A172 (cell line): Measurements from ENCODE around the gene PDLIM7. TPM values are rescaled to one million over a fixed set of nuclear protein-coding genes. Genes with fewer than 3 reads are reported as not detected.
A peak's percentile ranks its signal among the peaks of the same experiment; 100 is the strongest.
"Not testable (repeated sequence)": the region's sequence is repeated elsewhere in the genome, so short reads cannot be mapped to it uniquely, and the experiment has no call there.

Experiments
- DNase-seq: peaks from one replicate; pipeline ENCODE4 v3.0.0-alpha.2; 2015; ENCODE audit warnings: low spot score
- total RNA-seq: library from RNA; depleted of rRNA; stranded (reverse); fragments of >200 nt; shearing (Covaris generic); gene quantifications from 2 replicates; pipeline ENCODE4 v1.2.3, GENCODE V29; 2014; rRNA removed

PDLIM7 gene
- 189 and 215 TPM in 2 replicates for total RNA-seq

GRCh38 chr5:177497292-177498012, at the start of gene PDLIM7:
TSS of gene PDLIM7 (minus strand) at chr5:177497604. CDS start at chr5:177496512, 1,092 bp downstream.
- peak; percentile 93 for DNase-seq

GRCh38 chr5:177546258-177546741, 48.9 kb upstream of the PDLIM7 start:
- DNase-seq: peak; percentile 94

GRCh38 chr5:177545487-177546257, 48.3 kb upstream of the PDLIM7 start:
- DNase-seq: no peak

- DNase-seq: no peak
Observed at GRCh38 chr5:177542816-177543465, 45.5 kb upstream of the PDLIM7 start.

DNA sequence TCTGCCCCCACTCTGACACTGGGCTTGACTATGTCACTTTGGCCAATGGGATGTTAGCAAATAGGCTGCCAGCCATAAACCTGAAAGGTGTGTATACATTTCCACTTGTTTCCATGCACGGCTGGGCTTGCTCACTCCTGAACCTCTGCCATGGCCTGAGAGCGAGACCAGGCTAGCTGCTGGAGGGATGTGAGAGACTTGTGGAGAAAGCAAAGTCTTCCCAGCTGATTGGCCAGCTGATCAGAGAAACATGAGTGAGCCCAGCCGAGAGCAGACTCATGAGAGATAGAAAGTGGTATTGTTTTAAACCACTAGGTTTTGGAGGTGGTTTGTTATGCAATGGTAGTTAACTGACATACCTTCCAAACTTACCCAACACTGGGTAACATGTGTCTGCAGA, 43.0 kb upstream of the PDLIM7 start:
- DNase-seq: no peak

DNA sequence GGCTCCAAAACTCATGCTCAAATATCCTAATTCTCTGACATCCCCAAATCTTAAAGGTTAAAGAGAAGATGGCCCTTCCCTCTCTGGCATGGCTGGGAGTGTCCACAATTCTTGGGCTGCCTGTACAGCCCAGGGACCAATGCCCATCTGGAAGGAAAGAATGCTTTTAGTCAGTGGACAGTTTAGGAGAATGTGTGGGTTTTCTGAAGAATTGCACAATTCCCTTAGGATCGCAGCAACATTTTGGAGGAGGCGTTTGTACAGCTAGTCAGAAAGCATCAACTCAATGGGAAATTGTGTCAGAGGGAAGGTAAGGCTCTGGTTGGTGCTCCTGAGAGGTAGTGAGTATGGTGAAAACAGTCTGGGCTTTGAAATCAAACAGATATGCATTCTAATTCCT, 42.0 kb upstream of the PDLIM7 start:
- no peak for DNase-seq

GRCh38 chr5:177538876-177539275, 41.5 kb upstream of the PDLIM7 start:
- DNase-seq: no peak

- DNase-seq: peak; percentile 94
Observed at GRCh38 chr5:177537389-177538361, 40.3 kb upstream of the PDLIM7 start.

DNA sequence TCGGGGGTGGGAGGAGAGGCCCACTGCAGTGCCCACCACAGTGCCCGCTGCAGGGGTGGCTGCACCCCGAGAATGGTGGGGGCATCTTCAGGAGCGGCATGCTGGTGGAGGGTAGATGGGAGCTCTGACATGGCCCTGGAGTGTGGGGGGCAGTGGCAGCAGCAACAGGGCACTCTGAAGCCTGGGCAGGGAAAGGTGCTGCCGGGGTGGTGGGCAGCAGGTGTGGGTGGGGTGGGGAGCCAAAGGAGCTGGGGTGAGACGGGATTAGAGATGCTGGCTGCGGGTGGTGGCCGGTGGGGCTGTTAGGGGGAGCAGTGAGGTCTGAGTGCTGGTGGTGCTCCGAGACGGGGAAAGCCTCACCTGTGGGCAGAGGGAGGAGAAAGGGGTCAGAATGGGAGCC, 39.0 kb upstream of the PDLIM7 start:
- no peak for DNase-seq

DNA sequence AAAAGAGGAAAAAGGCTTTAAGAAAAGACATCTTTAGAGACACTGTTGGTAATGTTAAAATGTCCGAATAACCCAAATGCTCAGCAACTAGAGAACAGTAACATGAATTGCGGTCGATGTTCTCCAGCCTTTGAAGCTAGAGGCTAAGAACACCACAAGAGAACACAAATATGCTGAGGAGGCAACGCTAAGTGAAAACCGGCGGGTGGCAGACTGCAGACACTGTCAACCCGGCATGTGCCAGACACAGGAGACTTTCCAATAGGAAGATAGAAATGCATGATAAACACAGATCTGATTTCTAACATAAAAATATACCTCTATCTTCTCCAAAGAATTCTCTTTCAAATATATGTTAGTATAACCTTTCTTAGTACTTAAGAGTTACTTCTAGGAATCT, 37.7 kb upstream of the PDLIM7 start:
- DNase-seq: no peak

GRCh38 chr5:177534433-177534832, 37.0 kb upstream of the PDLIM7 start:
- not testable (repeated sequence) for DNase-seq

GRCh38 chr5:177531209-177531940, 34.0 kb upstream of the PDLIM7 start:
- no peak for DNase-seq

DNA sequence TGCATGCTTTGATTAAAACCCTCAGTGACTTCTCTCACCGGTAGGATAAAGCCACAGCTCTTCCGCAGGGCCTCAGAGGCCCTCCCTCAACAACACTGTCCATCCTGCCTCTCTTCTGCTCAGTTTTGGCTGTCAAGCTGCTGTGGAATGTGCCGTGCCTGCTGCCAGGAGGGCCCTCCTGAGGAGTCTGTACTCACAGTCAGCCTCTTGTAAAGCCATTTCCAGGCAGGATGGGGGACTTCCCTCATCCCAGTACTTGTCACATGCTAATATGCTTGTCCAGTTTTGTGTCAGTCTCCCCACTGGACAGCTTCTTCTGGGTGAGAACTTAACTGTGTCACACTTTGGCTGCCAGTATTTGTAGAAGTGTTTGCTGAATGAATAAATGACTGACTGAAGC, 33.2 kb upstream of the PDLIM7 start:
- DNase-seq: no peak

DNA sequence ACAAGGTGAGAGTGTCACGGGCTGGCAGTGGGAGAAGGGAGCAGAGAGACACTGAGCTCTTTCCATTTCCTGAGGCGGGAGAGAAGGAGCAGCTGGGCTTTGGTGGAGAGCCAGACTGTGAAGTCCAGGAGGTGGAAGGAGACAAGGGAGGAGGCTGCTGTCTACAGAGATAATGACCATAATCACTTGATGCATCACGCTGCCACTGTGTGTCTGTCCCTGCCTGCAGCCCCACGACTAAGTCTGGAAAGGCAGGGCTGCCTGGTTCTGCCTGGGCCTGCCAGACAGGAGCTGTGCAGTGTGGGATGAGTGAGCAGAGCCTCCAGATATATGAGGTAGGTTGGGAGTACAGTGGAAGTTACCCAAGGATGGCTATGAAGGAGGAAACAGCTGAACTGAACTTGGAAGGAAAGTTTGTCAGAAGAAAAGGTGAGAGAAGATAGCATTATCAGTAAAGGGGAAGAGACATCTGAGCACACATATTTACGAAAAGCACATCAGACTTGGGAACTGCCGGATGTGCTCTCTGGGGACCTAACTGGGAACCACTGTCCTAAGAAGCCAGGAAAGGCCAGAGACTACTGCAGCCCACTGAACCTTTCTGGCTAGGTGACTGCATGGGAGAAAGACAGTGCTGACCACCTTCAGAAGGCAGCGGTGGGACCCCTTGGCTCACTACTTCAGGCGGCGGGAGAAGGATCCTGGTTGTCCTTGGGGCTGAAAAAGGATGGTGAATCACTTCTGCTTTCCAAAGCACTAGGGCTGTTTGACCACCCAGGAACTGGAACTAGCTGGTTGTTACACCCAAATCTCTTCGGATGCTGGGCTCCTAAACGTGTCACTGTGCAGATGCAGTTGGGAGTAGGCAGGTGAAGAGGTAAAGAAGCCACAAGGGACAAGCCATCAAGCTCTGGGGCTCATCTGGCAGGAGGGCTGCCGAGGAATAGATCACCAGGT, 32.1 kb upstream of the PDLIM7 start:
- no peak for DNase-seq

DNA sequence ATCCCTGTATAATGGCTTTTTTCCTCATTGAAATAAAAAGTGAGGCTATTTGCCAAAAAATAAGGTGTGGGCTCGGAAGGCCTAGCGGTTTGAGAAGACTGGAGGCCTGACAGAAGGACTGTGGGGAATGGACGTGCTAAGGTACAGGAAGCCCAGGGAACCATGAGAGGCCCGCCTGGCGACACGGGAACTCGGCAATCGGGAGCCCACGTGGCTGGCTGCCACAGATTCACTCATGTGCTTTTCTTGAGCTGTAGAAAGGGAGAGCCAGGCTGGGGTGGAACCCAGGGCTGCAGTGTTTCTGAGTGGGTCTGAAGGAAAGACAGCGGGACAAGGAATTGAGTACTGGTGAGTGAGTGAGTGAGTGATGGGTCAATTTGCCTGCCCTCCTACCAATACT, 31.2 kb upstream of the PDLIM7 start:
- no peak for DNase-seq

DNA sequence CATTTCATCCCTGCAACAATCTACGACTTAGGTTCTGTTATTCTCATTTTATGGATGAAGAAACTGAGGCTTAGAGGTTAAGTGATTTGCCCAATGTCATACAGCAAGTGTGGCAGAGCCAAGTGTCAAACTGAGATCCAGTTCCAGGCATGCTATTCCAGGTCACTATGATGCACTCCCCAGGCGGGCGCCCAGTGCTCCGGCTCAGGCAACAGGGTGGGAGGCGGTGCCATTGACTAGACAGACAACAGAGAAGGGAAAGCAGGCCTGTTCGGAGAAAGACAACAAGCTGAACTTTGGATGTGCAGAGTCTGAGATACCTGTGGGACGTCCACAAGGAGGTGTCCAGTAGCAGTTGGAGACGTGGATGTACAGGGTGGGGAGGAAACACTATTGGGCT, 30.2 kb upstream of the PDLIM7 start:
- no peak for DNase-seq

DNA sequence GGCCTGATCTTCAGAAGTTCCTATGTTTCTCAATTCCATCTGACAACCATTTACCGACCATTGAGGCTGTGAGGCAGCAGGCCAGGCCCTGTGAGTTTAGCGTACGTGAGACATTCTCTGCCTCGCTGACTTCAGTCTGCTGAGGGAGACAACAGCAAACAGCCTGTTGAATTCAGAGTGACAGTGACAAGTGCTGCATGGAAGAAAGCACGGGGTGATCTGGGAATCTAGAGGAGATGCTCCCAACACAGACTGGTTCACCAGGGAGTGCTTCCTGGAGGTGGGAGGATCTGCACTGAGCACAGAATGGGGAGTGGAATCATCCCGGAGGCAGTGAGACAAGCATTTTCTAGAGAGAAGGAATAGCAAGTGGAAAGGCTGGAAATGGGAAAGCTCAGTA, 29.4 kb upstream of the PDLIM7 start:
- DNase-seq: no peak

DNA sequence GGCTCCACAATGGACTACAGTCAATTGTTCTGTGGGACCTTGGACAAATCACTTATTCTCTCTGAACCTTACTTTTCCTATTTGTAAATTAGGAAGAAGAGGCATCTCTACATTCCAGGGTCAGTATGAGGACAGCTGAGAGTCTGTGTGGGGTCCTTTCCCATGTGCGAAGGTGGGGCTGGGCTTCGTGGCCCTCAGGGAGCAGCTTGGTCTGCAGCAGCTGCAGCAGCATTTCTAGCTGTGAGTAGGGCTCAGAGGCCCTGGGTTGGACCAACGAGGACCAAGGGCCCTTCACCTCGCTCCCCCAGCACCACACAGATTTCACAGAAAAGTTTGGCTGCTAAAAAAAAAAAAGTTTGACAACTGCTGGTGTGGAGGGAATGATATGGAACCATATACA, 28.8 kb upstream of the PDLIM7 start:
- DNase-seq: no peak

- DNase-seq: no peak
Observed at GRCh38 chr5:177524941-177525655, 27.7 kb upstream of the PDLIM7 start.
